Panc1 (cell line): ENCODE results near the gene NADSYN1.

ENCODE experiments used
- POLR2AphosphoS5 ChIP-seq: IDR thresholded peaks from 2 replicates; pipeline ENCODE4 v1.6.1; 2012; ENCODE audit warnings: mild to moderate bottlenecking, low read depth, low read length, moderate library complexity
- REST ChIP-seq, 2 experiments: IDR thresholded peaks; 2 replicates each; pipeline ENCODE4 v1.6.1; 2011 to 2012; ENCODE audit warnings: low read depth in 2 of 2, control low read depth in 1 of 2, low read length in 1 of 2, mild to moderate bottlenecking in 1 of 2, moderate library complexity in 1 of 2; ENCODE audit not compliant: insufficient read depth in 1 of 2
- SIN3A ChIP-seq: IDR thresholded peaks from 2 replicates; pipeline ENCODE4 v1.6.1; 2012; ENCODE audit warnings: low read depth, mild to moderate bottlenecking, low read length, moderate library complexity, borderline replicate concordance; ENCODE audit not compliant: insufficient read depth
- TCF7L2 ChIP-seq: IDR thresholded peaks from 2 replicates; pipeline ENCODE4 v1.6.1; 2011; ENCODE audit warnings: mild to moderate bottlenecking, low read depth, low read length, inconsistent platforms
- TF ChIP-seq, protein P1 (sequence below): fragments of 450-650 bp; IDR thresholded peaks from 2 replicates; pipeline ENCODE4 v1.5.1; 2017; ENCODE audit warnings: mild to moderate bottlenecking

DNA sequence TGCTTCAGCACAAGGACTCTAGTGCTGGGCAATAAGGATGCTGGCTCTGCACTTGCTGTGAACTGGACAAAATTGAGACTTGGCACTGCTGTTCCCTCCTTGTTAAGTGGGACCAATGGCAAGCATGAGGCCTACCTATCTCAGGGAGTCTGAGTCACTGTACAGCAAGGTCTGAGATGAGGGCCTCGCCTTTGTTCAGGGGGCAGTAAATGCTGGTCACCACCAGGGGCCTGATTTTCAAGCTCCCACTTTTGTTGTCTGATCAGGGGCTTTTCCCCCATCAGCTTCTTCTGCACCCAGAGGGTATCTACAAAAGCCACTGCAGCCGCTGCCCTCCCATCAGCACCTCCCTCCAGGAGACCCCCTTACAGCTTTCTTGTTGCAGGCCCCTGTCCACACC is 27.6 kb upstream of the NADSYN1 start:
- TF ChIP-seq TCF7L2 (no peak), POLR2AphosphoS5 (no peak), REST (IDR thresholded peaks at IDR 0.05; ENCODE audit: insufficient read depth in 1 of 2, low read depth in 2 of 2, low read length in 1 of 2) (no peak), SIN3A (no peak)
- TF ChIP-seq, protein P1, sequence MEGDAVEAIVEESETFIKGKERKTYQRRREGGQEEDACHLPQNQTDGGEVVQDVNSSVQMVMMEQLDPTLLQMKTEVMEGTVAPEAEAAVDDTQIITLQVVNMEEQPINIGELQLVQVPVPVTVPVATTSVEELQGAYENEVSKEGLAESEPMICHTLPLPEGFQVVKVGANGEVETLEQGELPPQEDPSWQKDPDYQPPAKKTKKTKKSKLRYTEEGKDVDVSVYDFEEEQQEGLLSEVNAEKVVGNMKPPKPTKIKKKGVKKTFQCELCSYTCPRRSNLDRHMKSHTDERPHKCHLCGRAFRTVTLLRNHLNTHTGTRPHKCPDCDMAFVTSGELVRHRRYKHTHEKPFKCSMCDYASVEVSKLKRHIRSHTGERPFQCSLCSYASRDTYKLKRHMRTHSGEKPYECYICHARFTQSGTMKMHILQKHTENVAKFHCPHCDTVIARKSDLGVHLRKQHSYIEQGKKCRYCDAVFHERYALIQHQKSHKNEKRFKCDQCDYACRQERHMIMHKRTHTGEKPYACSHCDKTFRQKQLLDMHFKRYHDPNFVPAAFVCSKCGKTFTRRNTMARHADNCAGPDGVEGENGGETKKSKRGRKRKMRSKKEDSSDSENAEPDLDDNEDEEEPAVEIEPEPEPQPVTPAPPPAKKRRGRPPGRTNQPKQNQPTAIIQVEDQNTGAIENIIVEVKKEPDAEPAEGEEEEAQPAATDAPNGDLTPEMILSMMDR = no peak
